ENCODE results near the gene SRRD.

Gene SRRD

DNA sequence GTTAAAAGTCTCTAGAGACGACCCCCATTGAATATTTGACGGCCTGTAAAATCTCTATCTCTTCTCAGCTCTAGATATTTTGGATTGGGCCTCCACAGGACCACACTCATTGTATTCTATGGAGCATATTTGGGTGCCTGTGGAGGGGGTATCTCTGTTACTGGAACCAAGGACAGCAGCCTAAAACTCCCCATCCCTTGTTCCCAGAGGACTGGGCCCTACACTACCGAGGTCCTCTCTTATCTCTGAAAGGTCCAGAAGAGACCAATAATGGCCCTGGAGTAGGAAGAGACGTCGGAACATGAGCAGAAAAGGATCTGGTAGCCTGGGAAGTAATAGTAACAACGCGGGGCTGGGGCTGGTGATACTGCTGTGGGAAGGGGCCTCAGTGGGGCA lies 636 bp upstream of the SRRD start:
- DNase-seq (ENCODE audit: low read depth), result no peak

DNA sequence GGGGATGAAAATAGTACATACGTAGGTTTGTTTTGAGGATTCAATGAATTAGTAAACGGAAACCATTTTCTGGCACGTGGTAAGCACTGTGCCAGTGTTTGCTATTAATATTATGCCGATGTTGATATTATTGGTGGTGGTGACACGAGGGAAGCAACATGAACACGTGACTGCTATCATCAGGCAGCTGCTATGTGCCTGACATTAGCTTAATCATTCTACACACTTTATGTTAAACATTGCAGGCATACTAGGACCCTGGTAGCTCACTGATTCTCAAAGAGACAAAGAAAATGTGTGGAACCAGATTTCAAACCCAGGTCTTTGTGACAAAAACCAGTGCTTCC lies 656 bp downstream of the SRRD start:
- DNase-seq (ENCODE audit: low read depth), result no peak

- no peak for DNase-seq (ENCODE audit: low read depth)
These were observed 1.3 kb downstream of the SRRD start for GRCh38 chr22:26485013-26485412.

GRCh38 chr22:26485806-26486390 lies 2.2 kb downstream of the SRRD start:
- no peak for DNase-seq (ENCODE audit: low read depth)

DNA sequence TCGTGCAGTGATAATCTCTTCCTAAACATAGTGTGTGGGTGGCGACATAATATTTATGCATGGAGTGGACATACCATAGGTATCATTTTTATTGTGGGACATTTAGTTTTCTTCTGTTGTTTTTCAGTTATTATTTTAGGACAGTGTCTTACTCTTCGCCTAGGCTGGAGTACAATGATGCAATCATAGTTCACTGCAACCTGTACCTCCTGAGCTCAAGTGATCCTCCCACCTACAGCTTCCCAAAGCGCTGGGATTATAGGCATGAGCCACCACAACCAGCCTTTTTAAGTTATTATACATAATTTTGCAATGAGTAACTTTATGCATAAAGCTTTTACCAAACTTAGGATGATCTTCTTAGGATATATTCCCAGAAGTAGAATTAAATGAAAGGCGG lies 2.7 kb downstream of the SRRD start:
- DNase-seq (ENCODE audit: low read depth), result no peak

DNA sequence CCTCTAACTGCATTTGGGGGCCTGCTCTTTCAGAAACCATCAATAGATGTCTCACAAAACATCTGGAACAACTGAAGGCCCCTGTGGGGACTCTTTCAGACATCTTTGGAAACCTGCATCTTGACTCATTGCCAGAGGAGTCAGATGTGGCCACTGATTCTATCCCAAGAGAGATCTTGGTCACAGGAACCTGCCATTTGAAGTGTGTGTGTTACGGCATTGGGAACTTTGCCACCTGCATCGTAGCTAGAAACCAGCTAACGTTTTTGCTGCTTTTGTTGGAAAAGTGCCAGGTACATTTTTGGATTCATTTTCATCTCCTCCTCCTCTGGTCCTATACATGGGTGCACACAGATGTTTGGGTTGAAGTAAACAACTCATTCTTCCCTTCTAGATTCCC lies 4.3 kb downstream of the SRRD start:
- DNase-seq (ENCODE audit: low read depth), result no peak

- no peak for DNase-seq (ENCODE audit: low read depth)
These were observed 5.9 kb downstream of the SRRD start for GRCh38 chr22:26489447-26490036.

- DNase-seq (ENCODE audit: low read depth), result no peak
These were observed 8.5 kb downstream of the SRRD start for GRCh38 chr22:26492220-26492619.

- DNase-seq (ENCODE audit: low read depth), result no peak
These were observed 10.8 kb downstream of the SRRD start for GRCh38 chr22:26494506-26494905.

DNA sequence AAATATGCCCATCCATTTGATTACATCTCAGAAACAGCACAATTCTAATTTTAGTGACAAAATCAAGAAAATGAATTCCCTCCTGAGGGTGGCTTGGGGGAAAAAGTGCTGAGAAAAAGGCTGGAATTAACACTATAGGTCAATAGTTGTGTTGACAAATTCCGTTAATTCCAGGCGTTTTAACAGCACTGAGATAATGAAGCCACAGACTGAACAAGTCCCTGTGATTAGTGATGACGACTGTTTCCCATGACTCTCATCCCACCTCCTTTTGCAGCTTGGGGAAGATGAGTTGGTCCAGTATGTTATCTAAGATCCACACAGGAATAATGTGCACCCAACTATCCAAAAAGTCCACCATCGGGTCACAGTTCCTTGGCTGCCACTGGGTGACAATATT lies 12.8 kb downstream of the SRRD start:
- no peak for DNase-seq (ENCODE audit: low read depth)

- no peak for DNase-seq (ENCODE audit: low read depth)
These were observed 15.6 kb downstream of the SRRD start for GRCh38 chr22:26499188-26499703.

DNA sequence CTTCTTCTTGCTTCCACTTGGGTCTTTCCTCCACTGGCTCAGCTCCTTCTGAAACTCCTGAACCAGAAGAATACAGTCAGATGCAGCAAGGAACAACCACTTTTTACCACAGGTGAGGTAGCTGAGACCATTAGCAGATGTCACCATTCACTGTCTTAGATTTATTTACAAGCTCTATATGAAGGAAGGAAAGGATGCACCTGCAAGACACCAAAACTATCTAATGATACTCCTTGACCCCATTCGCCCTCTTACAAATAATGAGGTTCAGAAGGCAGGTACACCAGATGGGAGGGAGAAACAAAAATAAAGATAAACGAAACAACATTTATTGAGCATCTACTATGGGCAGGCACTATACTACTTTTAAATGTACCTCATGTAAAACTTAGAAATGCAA lies 18.3 kb downstream of the SRRD start:
- no peak for DNase-seq (ENCODE audit: low read depth)

GRCh38 chr22:26502688-26503561 lies 19.2 kb downstream of the SRRD start:
- no peak for DNase-seq (ENCODE audit: low read depth)

DNA sequence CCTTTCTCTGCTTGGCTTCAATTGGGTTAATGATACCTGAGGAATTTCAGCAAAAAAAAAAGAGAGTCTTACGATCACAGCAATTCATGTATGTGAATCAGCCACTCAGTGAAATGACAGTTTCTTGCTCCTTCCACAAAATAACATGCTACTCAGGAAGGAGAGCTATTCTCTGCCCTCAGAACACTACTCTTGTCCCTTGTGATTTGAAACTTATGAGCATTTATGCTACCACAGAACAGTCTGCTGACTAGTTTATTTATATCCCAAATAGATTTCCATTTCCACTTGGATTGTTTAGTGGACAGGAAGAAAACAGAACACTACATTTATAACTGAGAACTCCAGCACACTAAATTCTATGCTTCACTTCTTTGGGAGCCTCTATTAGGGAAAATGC lies 20.1 kb downstream of the SRRD start:
- no peak for DNase-seq (ENCODE audit: low read depth)

GRCh38 chr22:26508148-26508547 lies 24.5 kb downstream of the SRRD start:
- no peak for DNase-seq (ENCODE audit: low read depth)

GRCh38 chr22:26512149-26512793 lies 28.6 kb downstream of the SRRD start, which contains the start of gene TFIP11:
TSS of gene TFIP11 (minus strand) at chr22:26512473. CDS start at chr22:26510272, 2,201 bp downstream.
- peak; percentile 59 for DNase-seq (ENCODE audit: low read depth)

- no peak for DNase-seq (ENCODE audit: low read depth)
These were observed 30.2 kb downstream of the SRRD start for GRCh38 chr22:26513838-26514237.

DNA sequence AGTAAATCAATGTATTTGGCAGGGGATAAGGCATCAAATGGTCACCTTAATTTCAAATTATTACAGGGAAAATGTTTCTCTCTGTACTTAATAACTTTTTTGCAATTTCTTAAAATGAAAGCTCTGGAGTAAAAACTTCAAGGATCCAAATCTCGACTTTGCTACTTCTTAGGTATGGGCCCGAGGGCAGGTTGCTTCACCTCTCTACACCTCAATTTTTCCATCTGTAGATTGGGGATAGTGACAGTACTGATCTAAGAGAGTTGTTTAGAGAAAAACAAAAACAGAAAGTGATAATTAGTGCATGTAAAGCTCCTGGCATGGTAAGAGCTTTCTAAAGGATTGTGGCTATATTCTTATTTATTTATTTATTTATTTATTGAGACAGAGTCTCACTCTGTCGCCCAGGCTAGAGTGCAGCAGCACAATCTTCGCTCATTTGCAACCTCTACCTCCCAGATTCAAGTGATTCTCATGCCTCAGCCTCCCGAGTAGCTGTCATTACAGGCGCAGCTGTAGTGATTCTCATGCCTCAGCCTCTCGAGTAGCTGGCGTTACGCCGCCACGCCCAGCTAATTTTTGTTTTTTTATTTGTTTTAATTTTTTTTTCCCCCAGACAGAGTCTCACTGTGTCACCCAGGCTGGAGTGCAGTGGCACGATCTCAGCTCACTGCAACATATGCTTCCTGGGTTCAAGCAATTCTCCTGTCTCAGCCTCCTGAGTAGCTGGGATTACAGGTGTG lies 30.9 kb downstream of the SRRD start:
- no peak for DNase-seq (ENCODE audit: low read depth)

DNA sequence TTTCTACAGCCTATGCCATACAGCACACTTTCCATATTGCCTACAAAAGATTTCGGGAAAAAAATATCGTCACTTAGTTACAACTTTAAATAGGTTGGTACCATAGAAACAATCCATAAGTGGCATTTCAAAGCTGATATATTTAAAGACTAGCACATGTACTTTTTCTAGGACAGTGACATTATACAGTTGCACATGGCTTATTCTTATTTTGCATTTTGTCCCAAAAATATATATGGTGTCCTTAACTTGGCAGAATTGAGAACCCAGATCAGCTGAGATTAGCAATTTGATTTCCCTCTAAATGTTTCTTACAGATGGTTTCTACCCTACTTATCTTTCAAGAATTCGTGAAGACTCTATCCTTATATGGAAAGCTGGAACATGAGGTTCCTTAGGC lies 32.3 kb downstream of the SRRD start:
- no peak for DNase-seq (ENCODE audit: low read depth)

GRCh38 chr22:26516503-26516902 lies 32.8 kb downstream of the SRRD start:
- DNase-seq (ENCODE audit: low read depth), result no peak

- DNase-seq (ENCODE audit: low read depth), result no peak
These were observed 33.8 kb downstream of the SRRD start for GRCh38 chr22:26517429-26517828.

- no peak for DNase-seq (ENCODE audit: low read depth)
These were observed 38.3 kb downstream of the SRRD start for GRCh38 chr22:26522012-26522411.

Data from HS-27A (cell line).